Renal cortical epithelial cell (primary cell): ENCODE results near the gene ANKHD1. TPM values are rescaled to one million over a fixed set of nuclear protein-coding genes. Genes with fewer than 3 reads are reported as not detected.
"Not testable (repeated sequence)": the region's sequence is repeated elsewhere in the genome, so short reads cannot be mapped to it uniquely, and the experiment has no call there.

Experiments
- DNase-seq: peaks from one replicate; pipeline ENCODE4 v3.0.0-alpha.2; 2011; ENCODE audit warnings: low read depth
- total RNA-seq: library from RNA; depleted of rRNA; stranded (reverse); fragments of >200 nt; gene quantifications from 2 replicates; pipeline ENCODE4 v1.2.3, GENCODE V29; 2014

ANKHD1 gene
- total RNA-seq, 1 donor from 2014 or later, result 81.5 TPM

GRCh38 chr5:140381351-140381750, 20.3 kb upstream of the ANKHD1 start:
- DNase-seq, result no peak

DNA sequence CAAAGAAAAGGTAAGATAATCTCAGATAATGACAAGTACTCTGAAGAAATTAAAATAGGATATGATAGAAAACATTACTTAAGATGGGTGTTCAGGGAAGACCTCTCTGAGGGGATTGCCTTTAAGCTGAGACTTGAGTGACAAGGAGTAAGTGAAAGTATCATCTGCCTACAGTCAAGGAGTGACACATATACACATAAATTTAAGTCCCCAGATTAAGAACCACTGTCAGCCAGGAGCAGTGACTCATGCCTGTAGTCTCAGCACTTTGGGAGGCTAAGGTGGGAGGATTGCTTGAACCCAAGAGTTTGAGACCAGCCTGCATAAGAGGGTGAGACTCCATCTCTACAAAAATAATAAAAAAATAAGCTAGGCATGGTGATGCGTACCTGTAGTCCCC, 19.7 kb upstream of the ANKHD1 start:
- no peak for DNase-seq

- no peak for DNase-seq
These were observed 18.8 kb upstream of the ANKHD1 start for GRCh38 chr5:140382866-140383265.

GRCh38 chr5:140383300-140383699, 18.3 kb upstream of the ANKHD1 start:
- peak; percentile 33 for DNase-seq

- DNase-seq, result no peak
These were observed 13.6 kb upstream of the ANKHD1 start for GRCh38 chr5:140388052-140388451.

GRCh38 chr5:140391312-140391711, 10.3 kb upstream of the ANKHD1 start:
- no peak for DNase-seq

DNA sequence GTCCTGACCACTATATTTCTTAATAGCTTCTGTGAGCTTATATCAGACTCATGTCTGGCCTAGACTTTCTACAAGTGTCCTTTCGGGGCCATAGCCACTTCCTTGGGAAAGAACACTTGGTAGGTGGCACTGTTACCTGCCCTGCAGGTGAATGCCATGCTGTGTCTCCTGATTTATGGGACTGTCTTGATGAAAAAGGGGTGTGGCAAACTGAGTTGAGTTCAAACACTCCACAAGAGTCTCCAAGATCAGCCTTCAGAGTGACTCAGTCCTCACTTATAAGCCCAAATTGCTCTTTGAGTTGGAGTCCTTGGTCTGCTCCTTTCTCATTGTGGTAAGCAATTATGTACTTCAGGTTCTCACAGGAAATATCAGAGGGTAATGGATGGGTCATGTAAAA, 9.9 kb upstream of the ANKHD1 start:
- DNase-seq, result no peak

- DNase-seq, result no peak
These were observed 7.9 kb upstream of the ANKHD1 start for GRCh38 chr5:140393738-140394137.

GRCh38 chr5:140398379-140398811, 3.2 kb upstream of the ANKHD1 start:
- peak; percentile 50 for DNase-seq

GRCh38 chr5:140399979-140400729, 1.5 kb upstream of the ANKHD1 start:
- DNase-seq, result no peak

- peak; percentile 96 for DNase-seq
These were observed 787 bp upstream of the ANKHD1 start for GRCh38 chr5:140400730-140401361.

DNA sequence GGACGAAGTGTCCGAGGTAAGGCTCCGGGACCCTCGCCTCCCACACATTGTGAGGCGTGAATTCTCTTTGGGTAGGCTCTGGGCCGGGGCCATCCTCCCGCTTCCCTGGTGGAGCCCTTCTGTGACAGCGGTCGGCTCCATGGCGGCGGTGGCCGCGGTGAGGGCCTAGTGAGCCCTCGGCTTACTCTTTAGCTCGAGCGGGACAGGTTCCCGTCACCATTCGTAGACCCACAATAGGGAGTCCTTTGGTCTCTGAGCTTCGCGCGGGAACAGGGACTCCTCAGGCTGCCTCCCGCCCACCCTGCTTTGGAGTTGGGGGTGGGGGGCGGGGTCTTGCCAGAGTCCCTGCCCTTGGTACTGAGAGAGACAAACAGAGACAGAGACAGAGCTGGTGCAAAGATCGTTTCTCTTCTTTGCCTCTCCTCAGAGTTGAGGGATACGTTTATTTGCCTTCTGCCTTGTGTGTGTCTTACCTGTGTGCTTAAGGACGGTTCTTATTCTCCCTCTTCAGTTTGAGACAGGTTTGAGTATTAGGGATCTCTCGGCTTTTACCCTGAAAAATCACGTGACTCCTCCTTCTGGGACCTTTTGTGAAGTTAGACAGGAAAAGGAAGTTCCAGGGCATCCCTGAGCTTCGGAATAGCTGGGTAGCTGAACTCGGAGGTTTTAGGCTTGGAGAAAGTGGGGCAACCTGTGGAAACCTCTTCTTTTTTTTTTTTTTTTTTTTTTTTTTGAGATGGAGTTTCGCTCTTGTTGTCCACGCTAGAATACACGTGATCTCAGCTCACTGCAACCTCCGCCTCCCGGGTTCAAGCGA, 833 bp downstream of the ANKHD1 start:
- DNase-seq, result peak; percentile 43

DNA sequence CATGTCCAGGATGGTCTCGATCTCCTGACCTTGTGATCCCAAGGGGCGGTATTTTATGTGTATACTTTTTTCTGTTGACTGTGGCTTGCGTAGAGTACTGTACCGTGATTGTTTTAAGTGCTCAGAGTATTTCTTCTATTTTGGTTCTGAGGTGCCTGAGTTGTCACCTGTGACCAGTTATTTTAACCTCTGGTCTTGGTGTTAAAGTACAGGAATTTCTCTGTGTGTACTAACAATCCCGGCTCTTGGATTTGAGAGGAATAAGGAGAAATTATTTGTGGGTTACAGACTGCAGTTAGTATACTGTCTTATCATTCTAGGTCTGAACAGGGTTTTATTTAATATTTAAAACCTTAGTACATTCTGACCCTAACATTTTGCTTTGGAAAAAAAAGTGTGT, 2.0 kb downstream of the ANKHD1 start:
- DNase-seq, result peak; percentile 7

GRCh38 chr5:140408750-140409241, 7.2 kb downstream of the ANKHD1 start:
- DNase-seq, result peak; percentile 79

- no peak for DNase-seq
These were observed 11.6 kb downstream of the ANKHD1 start for GRCh38 chr5:140413230-140413629.

- no peak for DNase-seq
These were observed 15.6 kb downstream of the ANKHD1 start for GRCh38 chr5:140417235-140417634.

DNA sequence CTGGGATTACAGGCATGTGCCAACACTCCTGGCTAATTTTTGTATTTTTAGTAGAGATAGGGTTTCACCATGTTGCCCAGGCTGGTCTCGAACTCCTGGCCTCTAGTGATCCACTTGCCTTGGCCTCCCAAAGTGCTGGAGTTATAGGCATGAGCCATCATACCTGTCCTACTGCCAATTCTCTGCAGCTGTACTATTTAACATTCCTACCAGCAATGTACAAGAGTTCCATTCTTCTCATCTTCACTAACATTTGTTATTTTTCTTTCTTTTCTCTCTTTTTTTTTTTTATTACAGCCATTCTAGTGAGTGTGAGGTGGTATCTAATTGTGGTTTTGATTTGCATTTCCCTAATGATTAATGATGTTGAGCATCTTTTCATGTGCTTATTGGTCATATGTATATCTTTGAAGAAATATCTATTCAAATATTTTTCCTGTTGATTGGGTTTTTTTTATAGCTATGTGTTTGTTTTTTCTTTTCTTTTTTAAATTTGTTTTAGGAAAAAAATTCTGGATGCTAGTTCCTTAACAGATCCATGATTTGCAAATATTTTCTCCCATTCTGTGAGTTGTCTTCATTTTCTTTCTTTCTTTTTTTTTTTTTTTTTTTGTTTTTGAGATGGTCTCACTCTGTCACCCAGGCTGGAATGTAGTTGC, 17.4 kb downstream of the ANKHD1 start:
- no peak for DNase-seq

- DNase-seq, result no peak
These were observed 18.6 kb downstream of the ANKHD1 start for GRCh38 chr5:140420226-140420570.

DNA sequence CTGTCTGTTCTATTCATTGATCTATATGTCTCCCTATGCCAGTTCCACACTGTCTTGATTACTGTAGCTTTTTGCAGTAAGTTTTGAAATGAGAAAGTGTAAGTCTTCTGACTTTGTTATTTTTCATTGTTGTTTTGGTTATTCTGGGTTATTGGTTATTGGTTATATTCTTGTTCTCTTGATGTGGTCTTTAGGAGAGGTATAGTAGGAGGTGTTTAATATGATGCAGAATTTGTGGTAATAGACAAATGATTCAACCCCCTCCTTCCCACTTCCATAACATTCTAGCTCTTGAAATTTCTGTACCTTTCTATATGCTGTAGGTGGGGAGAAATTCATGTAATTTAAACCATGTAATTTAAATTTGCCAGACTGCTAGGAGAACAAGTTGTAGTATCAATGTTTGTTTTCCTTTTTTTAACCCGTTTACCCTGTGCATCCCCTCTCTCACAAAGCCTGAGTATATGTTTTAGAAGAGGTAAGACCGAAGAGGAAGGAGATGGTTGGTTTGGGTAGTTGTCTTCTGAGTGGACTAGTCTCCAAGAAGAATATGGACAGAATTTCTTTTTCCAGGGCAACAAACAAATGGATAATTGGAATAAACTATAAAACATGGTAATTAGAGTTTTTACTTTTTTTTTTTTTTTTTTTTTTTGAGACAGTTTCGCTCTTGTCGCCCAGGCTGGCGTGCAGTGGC, 19.2 kb downstream of the ANKHD1 start:
- DNase-seq, result no peak

DNA sequence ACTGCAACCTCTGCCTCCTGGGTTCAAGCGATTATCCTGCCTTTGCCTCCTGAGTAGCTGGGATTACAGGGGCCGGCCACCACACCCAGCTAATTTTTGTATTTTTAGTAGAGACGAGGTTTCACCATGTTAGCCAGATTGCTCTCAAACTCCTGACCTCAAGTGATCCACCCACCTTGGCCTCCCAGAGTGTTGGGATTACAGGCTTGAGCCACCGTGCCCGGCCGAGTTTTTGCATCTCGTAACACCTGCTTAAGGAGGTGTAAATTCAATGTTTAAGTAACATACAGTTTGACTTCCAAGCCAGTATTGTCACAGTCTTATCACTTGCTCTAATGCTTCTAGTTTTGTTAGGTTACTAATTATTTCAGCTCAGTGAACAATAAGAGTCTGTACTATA, 19.7 kb downstream of the ANKHD1 start:
- not testable (repeated sequence) for DNase-seq

- no peak for DNase-seq
These were observed 22.0 kb downstream of the ANKHD1 start for GRCh38 chr5:140423609-140424008.
